MCF 10A (cell line): ENCODE results near the gene OR10H4. TPM values are rescaled to one million over a fixed set of nuclear protein-coding genes. Genes with fewer than 3 reads are reported as not detected.
"Not testable (repeated sequence)": the region's sequence is repeated elsewhere in the genome, so short reads cannot be mapped to it uniquely, and the experiment has no call there.

ENCODE experiments used
- BruUV-seq: library from RNA; stranded (reverse); fragments of 400-500 nt; replicated peaks from 2 replicates; lab custom pipeline; 2021; lab: Mats Ljungman, UMichigan
- CTCF ChIA-PET: fragments of 300-600 bp; sonication (Branson Sonifier 250); formaldehyde crosslinking; extraction: SDS; loops from one replicate; lab custom pipeline; 2021; ENCODE audit warnings: antibody characterized with exemption, inconsistent platforms; lab: Yijun Ruan, JAX
- POLR2A ChIA-PET: fragments of 300-600, 350-650 bp; sonication (Branson Sonifier 250); formaldehyde crosslinking; extraction: SDS; loops from one replicate; lab custom pipeline; 2020; ENCODE audit warnings: antibody characterized with exemption, inconsistent platforms; lab: Yijun Ruan, JAX
- DNase-seq: peaks from one replicate; pipeline ENCODE4 v3.0.0-alpha.2; 2018; ENCODE audit not compliant: unreplicated experiment
- H3K27ac Mint-ChIP-seq: one replicate; pipeline ENCODE4 v1.8.0; 2022; ENCODE audit warnings: mild to moderate bottlenecking, low read depth, mixed read lengths; ENCODE audit not compliant: unreplicated experiment
- H3K27me3 Mint-ChIP-seq: one replicate; pipeline ENCODE4 v1.8.0; 2022; ENCODE audit warnings: mixed read lengths; ENCODE audit not compliant: insufficient read depth, unreplicated experiment
- H3K36me3 Mint-ChIP-seq: one replicate; pipeline ENCODE4 v1.8.0; 2022; ENCODE audit warnings: mild to moderate bottlenecking, moderate library complexity, mixed read lengths; ENCODE audit not compliant: insufficient read depth, unreplicated experiment
- H3K4me1 Mint-ChIP-seq: one replicate; pipeline ENCODE4 v1.8.0; 2022; ENCODE audit warnings: mixed read lengths; ENCODE audit not compliant: insufficient read depth, unreplicated experiment
- H3K4me3 Mint-ChIP-seq: one replicate; pipeline ENCODE4 v1.8.0; 2022; ENCODE audit warnings: mild to moderate bottlenecking, moderate library complexity, mixed read lengths; ENCODE audit not compliant: unreplicated experiment
- H3K9me3 Mint-ChIP-seq: one replicate; pipeline ENCODE4 v1.8.0; 2022; ENCODE audit warnings: mixed read lengths; ENCODE audit not compliant: unreplicated experiment
- intact Hi-C: fragments of 100-400 bp; cut with micrococcal nuclease; formaldehyde crosslinking; loops from 2 replicates; pipeline ENCODE4 v1.14.1; 2022
- total RNA-seq: library from RNA; stranded (reverse); gene quantifications from 2 replicates; pipeline ENCODE4 v1.2.3, GENCODE V29; 2022
- TF ChIP-seq, protein P1 (sequence below): fragments of 200-600 bp; IDR thresholded peaks from one replicate; pipeline ENCODE4 v1.8.0; 2022; ENCODE audit warnings: antibody characterized with exemption, mild to moderate bottlenecking; ENCODE audit not compliant: unreplicated experiment

Gene OR10H4
- total RNA-seq, 1 experiment from 2014 or later: not detected

DNA sequence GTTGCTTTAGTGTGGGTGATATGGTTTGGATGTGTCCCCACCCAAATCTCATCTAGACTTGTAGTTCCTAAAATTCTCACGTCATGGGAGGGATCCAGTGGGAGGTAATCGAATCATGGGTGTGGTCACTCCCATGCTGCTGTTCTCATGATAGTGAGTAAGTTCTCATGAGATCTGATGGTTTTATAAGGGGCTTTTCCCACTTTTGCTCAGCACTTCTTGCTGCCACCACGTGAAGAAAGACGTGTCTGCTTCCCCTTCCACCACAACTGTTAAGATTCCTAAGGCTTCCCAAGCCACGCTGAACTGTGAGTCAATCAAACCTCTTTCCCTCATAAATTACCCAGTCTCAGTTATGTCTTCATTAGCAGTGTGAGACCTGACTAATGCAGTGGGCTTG, 26.0 kb downstream of the OR10H4 start:
- CTCF ChIA-PET: no interaction called here
- POLR2A ChIA-PET: no interaction called here
- Mint-ChIP-seq H3K27ac (no peak overlapping the region), H3K4me1 (no peaks in the 10 kb centered on the region), H3K9me3 (no peaks in the 10 kb centered on the region), H3K36me3 (no peaks in the 10 kb centered on the region), H3K4me3 (no peak overlapping the region), H3K27me3 (peaks cover 32% of the 10 kb centered on the region)
- no peak for DNase-seq
- intact Hi-C loops: no loop called here
- BruUV-seq: no TSS peak
- TF ChIP-seq, protein P1, sequence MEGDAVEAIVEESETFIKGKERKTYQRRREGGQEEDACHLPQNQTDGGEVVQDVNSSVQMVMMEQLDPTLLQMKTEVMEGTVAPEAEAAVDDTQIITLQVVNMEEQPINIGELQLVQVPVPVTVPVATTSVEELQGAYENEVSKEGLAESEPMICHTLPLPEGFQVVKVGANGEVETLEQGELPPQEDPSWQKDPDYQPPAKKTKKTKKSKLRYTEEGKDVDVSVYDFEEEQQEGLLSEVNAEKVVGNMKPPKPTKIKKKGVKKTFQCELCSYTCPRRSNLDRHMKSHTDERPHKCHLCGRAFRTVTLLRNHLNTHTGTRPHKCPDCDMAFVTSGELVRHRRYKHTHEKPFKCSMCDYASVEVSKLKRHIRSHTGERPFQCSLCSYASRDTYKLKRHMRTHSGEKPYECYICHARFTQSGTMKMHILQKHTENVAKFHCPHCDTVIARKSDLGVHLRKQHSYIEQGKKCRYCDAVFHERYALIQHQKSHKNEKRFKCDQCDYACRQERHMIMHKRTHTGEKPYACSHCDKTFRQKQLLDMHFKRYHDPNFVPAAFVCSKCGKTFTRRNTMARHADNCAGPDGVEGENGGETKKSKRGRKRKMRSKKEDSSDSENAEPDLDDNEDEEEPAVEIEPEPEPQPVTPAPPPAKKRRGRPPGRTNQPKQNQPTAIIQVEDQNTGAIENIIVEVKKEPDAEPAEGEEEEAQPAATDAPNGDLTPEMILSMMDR: no peak

DNA sequence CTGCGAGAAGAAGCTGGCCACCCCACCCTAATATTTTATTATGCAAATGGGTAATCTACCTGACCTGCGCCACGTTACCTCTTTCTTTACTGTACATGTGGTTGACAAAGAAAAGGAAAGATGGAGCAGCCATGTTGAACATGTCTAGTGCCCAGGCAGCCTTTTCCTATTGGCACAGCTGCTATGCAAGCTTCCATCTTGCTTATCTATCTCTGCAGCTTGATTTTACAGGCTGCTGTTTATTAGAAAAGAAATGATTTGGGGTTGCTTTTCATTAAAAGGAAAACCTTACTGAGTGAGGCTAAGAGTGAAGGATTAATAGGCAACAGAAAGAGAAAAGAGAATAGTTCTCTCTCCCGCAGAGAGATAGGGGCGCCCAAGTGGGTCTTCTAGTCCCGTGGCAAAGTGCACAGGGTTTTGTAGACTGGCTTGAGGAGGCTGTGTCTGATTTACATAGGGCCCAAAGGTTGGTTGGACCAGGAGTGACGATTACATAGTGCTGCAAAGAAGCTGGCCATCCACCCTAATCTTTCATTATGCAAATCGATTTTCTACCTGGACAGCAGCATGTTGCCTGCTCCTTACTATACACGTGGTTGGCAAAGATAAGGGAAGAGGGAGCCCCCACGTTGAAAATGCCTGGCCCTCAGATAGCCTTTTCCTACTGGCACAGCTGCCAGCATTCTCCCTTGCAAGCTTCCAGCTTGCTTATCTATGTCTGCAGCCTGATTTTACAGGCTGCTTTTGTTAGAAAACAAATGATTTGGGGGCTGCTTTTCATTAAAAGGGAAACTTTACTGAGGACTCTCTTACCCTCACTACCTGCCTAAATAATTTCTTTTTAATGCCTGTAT, 28.3 kb downstream of the OR10H4 start:
- no peak for DNase-seq
- intact Hi-C loops: no loop called here

DNA sequence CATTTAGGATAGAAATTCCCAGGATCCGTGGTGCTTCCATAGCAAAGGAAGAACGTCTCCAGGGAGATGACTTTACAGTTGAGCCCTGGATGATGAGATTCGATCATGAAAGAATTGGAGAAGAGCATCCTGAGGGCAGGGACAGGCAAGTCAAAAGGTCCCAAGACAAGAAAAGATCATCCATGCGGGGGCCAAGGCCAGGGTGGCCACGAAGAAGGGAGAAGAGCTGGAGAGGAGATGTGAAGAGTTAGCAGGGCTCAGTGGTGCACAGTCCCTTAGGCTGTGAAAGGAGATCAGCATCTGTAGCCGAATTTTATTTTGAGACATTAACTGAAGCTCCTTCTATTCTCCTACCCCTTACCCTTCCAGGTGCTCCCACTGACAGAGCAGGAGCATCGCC, 28.9 kb downstream of the OR10H4 start:
- Mint-ChIP-seq H3K4me1 (no peaks in the 10 kb centered on the region), H3K27ac (no peak overlapping the region), H3K36me3 (no peaks in the 10 kb centered on the region), H3K9me3 (no peaks in the 10 kb centered on the region), H3K4me3 (no peak overlapping the region), H3K27me3 (peaks cover 32% of the 10 kb centered on the region)
- DNase-seq: no peak
- POLR2A ChIA-PET: no interaction called here
- TF ChIP-seq, protein P1: no peak
- intact Hi-C loops: no loop called here
- CTCF ChIA-PET: interaction anchor here (0.6 kb wide), 1 partner anchor 14 kb away, joined by 3 read pairs; no protein-coding TSS in a partner anchor
- BruUV-seq: no TSS peak

More for the DNA sequence above, 28.3 kb downstream of the OR10H4 start:
- Mint-ChIP-seq H3K9me3 (no peaks in the 10 kb centered on the region), H3K36me3 (no peaks in the 10 kb centered on the region), H3K27me3 (peaks cover 32% of the 10 kb centered on the region), H3K27ac (no peak overlapping the region), H3K4me3 (no peak overlapping the region), H3K4me1 (no peaks in the 10 kb centered on the region)
- TF ChIP-seq, protein P1: no peak
- no TSS peak for BruUV-seq
- ChIA-PET POLR2A (no interaction called here), CTCF (no interaction called here)

DNA sequence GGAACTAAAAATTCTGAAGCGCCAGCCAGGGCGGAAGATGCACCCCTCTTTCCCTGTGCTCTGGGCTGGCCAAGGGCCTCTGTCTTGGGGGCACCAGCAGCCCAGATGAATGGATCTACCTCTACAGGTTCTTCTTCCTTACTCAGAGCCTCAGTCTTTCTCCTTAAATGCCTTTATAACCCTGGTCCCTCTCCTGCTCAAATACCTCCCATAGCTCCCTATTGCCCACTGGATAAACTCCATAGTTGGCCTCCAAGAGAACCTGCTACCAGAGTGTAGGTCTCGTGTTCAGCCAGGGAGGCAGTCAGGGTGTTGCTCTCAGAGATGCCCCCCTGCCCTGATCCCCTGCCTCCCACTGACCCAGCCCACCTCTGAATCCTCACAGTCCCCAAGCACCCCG, 30.5 kb downstream of the OR10H4 start:
- ChIA-PET CTCF (interaction anchor here (0.6 kb wide), 1 partner anchor 422 kb away, joined by 3 read pairs; no protein-coding TSS in a partner anchor), POLR2A (no interaction called here)
- intact Hi-C loops: no loop called here
- H3K36me3 Mint-ChIP-seq: no peaks in the 10 kb centered on the region
- no peak overlapping the region for H3K4me3 Mint-ChIP-seq
- peaks cover 32% of the 10 kb centered on the region for H3K27me3 Mint-ChIP-seq
- H3K9me3 Mint-ChIP-seq: no peaks in the 10 kb centered on the region
- no TSS peak for BruUV-seq
- H3K27ac Mint-ChIP-seq: no peak overlapping the region
- TF ChIP-seq, protein P1: no peak
- no peak for DNase-seq
- no peaks in the 10 kb centered on the region for H3K4me1 Mint-ChIP-seq

DNA sequence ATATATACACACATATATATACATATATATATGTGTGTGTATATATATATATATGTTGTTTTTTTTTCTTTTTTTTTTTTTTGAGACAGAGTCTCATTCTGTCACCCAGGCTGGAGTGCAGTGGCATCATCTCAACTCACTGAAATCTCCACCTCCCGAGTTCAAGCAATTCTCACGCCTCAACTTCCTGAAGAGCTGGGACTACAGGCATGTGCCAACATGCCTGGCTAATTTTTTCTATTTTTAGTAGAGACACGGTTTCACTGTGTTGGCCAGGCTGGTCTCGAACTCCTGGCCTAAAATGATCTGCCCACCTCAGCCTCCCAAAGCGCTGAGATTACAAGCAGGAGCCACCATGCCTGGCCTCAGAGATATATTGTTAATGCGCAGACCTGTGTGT, 37.0 kb downstream of the OR10H4 start:
- CTCF ChIA-PET: not testable (repeated sequence)

More for the DNA sequence above, 37.0 kb downstream of the OR10H4 start:
- H3K9me3 Mint-ChIP-seq, H3K27me3 Mint-ChIP-seq, POLR2A ChIA-PET, intact Hi-C loops, H3K4me1 Mint-ChIP-seq, H3K27ac Mint-ChIP-seq, H3K4me3 Mint-ChIP-seq, H3K36me3 Mint-ChIP-seq, BruUV-seq, DNase-seq: not testable (repeated sequence)
